RWPE2 (cell line): ENCODE results near the gene LRRC46.

Experiments
- ATAC-seq: fragments of 200-7000 bp; cut with Tn5 transposase; 3 replicates; pipeline ENCODE4 v1.9.1; 2021; ENCODE audit warnings: low read depth
- DNase-seq: peaks from one replicate; pipeline ENCODE4 v3.0.0-alpha.2; 2020; ENCODE audit warnings: low spot score
- H3K27ac ChIP-seq: fragments of 450-650 bp; 2 replicates; pipeline ENCODE4 v1.5.1; 2017; ENCODE audit warnings: mild to moderate bottlenecking; ENCODE audit not compliant: poor library complexity, severe bottlenecking
- H3K27me3 ChIP-seq: fragments of 250-450 bp; sonication (Bioruptor Pico); 2 replicates; pipeline ENCODE4 v1.5.1; 2021; ENCODE audit warnings: mild to moderate bottlenecking, moderate library complexity; ENCODE audit not compliant: insufficient read depth, poor library complexity, severe bottlenecking
- H3K36me3 ChIP-seq: fragments of 250-450 bp; sonication (Bioruptor Pico); 2 replicates; pipeline ENCODE4 v1.5.1; 2020; ENCODE audit warnings: low read depth, mild to moderate bottlenecking, moderate library complexity
- H3K4me1 ChIP-seq: fragments of 250-450 bp; sonication (Bioruptor Pico); 2 replicates; pipeline ENCODE4 v1.5.1; 2021; ENCODE audit warnings: mild to moderate bottlenecking, moderate library complexity; ENCODE audit not compliant: insufficient read depth, poor library complexity, severe bottlenecking
- H3K4me3 ChIP-seq: fragments of 250-450 bp; sonication (Bioruptor Pico); 2 replicates; pipeline ENCODE4 v1.5.1; 2021; ENCODE audit warnings: mild to moderate bottlenecking, moderate library complexity; ENCODE audit not compliant: severe bottlenecking
- H3K9me3 ChIP-seq: fragments of 250-450 bp; sonication (Bioruptor Pico); 2 replicates; pipeline ENCODE4 v1.5.1; 2021; ENCODE audit warnings: mild to moderate bottlenecking, moderate library complexity; ENCODE audit not compliant: severe bottlenecking
- TF ChIP-seq, protein P1 (sequence below): fragments of 450-650 bp; IDR thresholded peaks from one replicate; pipeline ENCODE4 v1.5.1; 2017; ENCODE audit warnings: mild to moderate bottlenecking, moderate library complexity; ENCODE audit not compliant: poor library complexity, severe bottlenecking

LRRC46 gene

DNA sequence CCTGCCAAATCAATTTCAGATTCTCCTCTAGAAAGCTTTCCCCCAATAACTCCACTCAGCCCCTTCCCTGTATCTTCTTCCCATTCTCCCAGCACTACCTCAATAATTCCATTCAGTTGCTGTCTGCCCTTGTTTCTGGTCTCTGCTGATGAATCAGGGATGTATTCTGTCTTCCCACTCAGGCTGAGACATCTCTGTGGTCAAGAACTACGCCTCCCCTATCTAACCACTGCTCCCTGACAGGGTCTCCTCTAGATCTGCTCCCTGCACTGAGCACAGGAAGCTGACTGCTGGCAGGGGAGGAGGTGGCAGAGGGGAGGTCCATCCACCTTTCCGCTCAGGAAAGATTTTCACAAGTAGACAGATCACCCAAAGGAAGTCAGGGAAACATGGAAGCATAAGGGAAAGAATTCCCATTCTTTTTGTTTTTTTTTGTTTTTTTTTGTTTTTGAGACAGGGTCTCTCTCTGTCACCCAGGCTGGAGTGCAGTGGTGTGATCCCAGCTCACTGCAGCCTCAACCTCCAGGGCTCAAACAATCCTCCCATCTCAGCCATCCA, 47.6 kb downstream of the LRRC46 start:
- TF ChIP-seq, protein P1, sequence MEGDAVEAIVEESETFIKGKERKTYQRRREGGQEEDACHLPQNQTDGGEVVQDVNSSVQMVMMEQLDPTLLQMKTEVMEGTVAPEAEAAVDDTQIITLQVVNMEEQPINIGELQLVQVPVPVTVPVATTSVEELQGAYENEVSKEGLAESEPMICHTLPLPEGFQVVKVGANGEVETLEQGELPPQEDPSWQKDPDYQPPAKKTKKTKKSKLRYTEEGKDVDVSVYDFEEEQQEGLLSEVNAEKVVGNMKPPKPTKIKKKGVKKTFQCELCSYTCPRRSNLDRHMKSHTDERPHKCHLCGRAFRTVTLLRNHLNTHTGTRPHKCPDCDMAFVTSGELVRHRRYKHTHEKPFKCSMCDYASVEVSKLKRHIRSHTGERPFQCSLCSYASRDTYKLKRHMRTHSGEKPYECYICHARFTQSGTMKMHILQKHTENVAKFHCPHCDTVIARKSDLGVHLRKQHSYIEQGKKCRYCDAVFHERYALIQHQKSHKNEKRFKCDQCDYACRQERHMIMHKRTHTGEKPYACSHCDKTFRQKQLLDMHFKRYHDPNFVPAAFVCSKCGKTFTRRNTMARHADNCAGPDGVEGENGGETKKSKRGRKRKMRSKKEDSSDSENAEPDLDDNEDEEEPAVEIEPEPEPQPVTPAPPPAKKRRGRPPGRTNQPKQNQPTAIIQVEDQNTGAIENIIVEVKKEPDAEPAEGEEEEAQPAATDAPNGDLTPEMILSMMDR, result no peak
- H3K27ac ChIP-seq, result no peak overlapping the region
- no peaks in the 10 kb centered on the region for H3K9me3 ChIP-seq
- no peak for DNase-seq
- H3K4me3 ChIP-seq, result no peak overlapping the region
- H3K36me3 ChIP-seq, result no peaks in the 10 kb centered on the region
- no peaks in the 10 kb centered on the region for H3K27me3 ChIP-seq
- ATAC-seq, result no peak
- H3K4me1 ChIP-seq, result no peaks in the 10 kb centered on the region

DNA sequence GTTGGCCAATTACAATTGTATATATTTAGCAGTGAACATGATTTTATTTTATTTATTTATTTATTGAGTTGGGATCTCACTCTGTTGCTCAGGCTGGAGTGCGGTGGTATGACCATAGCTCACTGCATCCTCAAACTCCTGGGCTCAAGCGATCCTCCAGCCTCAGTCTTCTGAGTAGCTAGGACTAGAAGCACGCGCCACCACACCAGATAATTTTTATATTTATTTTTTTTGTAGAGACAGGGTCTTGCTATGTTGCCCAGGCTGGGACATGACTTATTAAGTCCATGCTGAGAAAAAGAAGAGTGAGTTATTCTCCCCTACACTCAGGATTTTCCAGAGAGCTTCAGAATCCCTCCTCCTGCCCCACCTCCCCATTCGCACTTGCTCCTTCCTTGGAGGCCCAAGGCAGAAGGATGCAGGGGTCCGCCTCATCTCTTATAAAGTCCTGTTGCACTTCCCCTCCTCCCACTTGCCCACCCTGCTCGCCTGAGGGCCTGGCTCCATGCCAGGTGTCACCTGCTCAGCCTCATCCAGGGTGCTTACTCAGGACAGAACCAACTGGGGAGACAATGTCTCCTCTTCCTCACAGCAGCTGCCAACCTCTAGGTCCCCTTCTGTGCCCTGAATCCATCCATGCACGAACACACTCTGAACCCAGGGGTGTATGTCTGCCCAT, 48.4 kb downstream of the LRRC46 start:
- TF ChIP-seq, protein P1, result no peak
- Histone ChIP-seq H3K27ac (no peak overlapping the region), H3K9me3 (no peaks in the 10 kb centered on the region), H3K27me3 (no peaks in the 10 kb centered on the region), H3K36me3 (no peaks in the 10 kb centered on the region), H3K4me3 (no peak overlapping the region), H3K4me1 (peaks cover under 1% of the 10 kb centered on the region)
- ATAC-seq, result no peak
- DNase-seq, result no peak

DNA sequence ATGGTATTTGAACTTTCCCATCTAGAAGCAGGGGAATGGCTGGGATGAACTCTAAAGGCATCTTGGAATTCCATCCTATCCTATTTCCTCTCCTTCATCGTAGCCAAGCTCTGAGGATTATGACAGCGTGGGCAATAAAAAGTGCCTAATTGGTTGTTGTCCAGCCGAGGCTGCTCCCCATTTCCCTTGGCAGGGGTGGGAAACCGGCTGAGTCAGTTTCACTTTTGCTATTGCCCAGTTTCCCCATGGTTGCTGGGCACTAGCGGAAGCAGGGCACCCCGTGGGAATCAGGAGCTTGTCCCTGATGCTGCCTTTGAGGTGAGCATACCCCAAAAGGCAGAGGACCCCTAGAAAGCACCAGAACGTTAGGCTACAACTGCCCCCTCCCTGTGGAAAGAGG, 50.8 kb downstream of the LRRC46 start:
- H3K27ac ChIP-seq, result no peak overlapping the region
- TF ChIP-seq, protein P1, result no peak

DNA sequence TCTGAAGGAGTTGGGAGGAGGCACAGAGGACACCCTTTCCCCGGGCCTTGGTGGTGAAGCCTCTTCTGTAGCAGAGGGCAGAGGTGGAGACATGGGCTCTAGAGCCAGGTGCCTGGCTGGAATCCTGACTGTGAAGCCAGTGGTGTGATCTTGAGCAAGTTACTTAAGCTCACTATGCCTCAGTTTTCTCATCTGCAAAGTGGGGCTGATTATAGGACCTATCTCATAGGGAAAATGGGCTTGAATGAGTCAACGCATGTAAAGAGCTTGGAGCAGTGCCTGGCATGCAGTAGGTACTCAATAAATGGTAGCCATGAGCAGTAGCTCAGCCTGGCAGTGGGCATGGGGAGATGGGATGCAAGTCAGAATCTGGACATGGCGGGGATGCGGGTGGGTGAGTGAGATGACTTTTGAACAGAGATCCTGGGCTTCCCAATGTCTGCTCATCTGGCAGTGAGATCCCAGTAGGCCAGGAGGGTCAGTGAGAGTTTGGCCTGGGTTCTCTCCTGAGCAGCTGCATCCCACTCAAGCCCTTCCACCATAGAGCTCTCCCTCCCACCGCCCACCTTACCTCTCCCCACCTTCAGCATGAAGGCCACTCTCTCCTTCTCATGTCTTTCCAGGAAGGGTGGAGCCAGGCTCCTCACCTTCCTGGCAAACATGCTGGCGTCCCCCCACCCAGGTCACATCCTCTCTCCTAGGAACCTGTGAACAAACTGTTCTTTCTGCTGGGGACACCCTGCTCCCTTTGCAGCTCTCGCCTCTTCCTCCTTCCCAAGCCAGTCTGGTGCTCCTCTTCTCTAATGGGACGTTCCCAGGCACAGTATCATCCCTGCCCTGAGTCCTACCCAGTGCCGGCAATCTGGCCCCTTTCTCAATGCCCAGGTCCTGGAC, 51.5 kb downstream of the LRRC46 start:
- Histone ChIP-seq H3K36me3 (no peaks in the 10 kb centered on the region), H3K27ac (no peak overlapping the region), H3K27me3 (no peaks in the 10 kb centered on the region), H3K9me3 (no peaks in the 10 kb centered on the region), H3K4me1 (peaks cover 8% of the 10 kb centered on the region), H3K4me3 (no peak overlapping the region)
- TF ChIP-seq, protein P1, result no peak
- ATAC-seq, result no peak
- DNase-seq, result no peak

More for the DNA sequence above, 50.8 kb downstream of the LRRC46 start:
- H3K4me3 ChIP-seq, result no peak overlapping the region
- DNase-seq (no peak), ATAC-seq (no peak)
- H3K27me3 ChIP-seq, result no peaks in the 10 kb centered on the region
- no peaks in the 10 kb centered on the region for H3K36me3 ChIP-seq
- peaks cover 8% of the 10 kb centered on the region for H3K4me1 ChIP-seq
- no peaks in the 10 kb centered on the region for H3K9me3 ChIP-seq
